PC-3 (cell line): ENCODE data around the gene CELSR2. TPM values are rescaled to one million over a fixed set of nuclear protein-coding genes. Genes with fewer than 3 reads are reported as not detected.

Source experiments
- ATAC-seq: fragments of 200-7000 bp; cut with Tn5 transposase; 2 replicates; pipeline ENCODE4 v1.9.1; 2020; ENCODE audit warnings: mild to moderate bottlenecking, moderate library complexity
- BruUV-seq: library from RNA; stranded (reverse); fragments of 400-500 nt; replicated peaks from 2 replicates; lab custom pipeline; 2021; lab: Mats Ljungman, UMichigan
- CTCF ChIA-PET: fragments of 300-600 bp; sonication (Branson Sonifier 250); formaldehyde crosslinking; loops from one replicate; lab custom pipeline; 2022; ENCODE audit warnings: antibody characterized with exemption; lab: Charles Lee
- POLR2A ChIA-PET: fragments of 300-600 bp; sonication (Branson Sonifier 250); formaldehyde crosslinking; loops from one replicate; lab custom pipeline; 2022; ENCODE audit warnings: antibody characterized with exemption; ENCODE audit not compliant: unreplicated experiment; lab: Charles Lee
- DNase-seq: peaks from one replicate; pipeline ENCODE4 v3.0.0-alpha.2; 2015
- H2AFZ ChIP-seq: fragments of 300-600 bp; sonication (generic); 2 replicates; pipeline ENCODE4 v1.6.0; 2016; ENCODE audit warnings: antibody characterized with exemption, low read length
- H3F3A ChIP-seq: fragments of 300-600 bp; sonication (generic); one replicate; pipeline ENCODE4 v1.6.0; 2017; ENCODE audit warnings: antibody characterized with exemption, low read length, control low read depth, mild to moderate bottlenecking; ENCODE audit not compliant: unreplicated experiment
- H3K27ac ChIP-seq: fragments of 300-600 bp; sonication (generic); 2 replicates; pipeline ENCODE4 v1.5.1; 2016; ENCODE audit warnings: mild to moderate bottlenecking, low read length
- H3K27me3 ChIP-seq: fragments of 300-600 bp; sonication (generic); 2 replicates; pipeline ENCODE4 v1.6.1; 2016; ENCODE audit warnings: low read length, mixed read lengths
- H3K36me3 ChIP-seq: fragments of 300-600 bp; sonication (generic); 2 replicates; pipeline ENCODE4 v1.6.1; 2016; ENCODE audit warnings: low read depth, mixed run types, low read length, mixed read lengths
- H3K4me1 ChIP-seq: fragments of 300-600 bp; sonication (generic); 2 replicates; pipeline ENCODE4 v1.5.1; 2016; ENCODE audit warnings: low read length; ENCODE audit not compliant: insufficient read depth
- H3K4me2 ChIP-seq: fragments of 300-600 bp; sonication (generic); 2 replicates; pipeline ENCODE4 v1.6.0; 2016; ENCODE audit warnings: low read length
- H3K4me3 ChIP-seq: fragments of 300-600 bp; sonication (generic); 2 replicates; pipeline ENCODE4 v1.5.1; 2016; ENCODE audit warnings: mild to moderate bottlenecking, low read length, mixed read lengths
- H3K79me2 ChIP-seq: fragments of 300-600 bp; sonication (generic); 2 replicates; pipeline ENCODE4 v1.6.1; 2017; ENCODE audit warnings: low read length, mixed read lengths
- H3K9ac ChIP-seq: fragments of 300-600 bp; sonication (generic); 2 replicates; pipeline ENCODE4 v1.6.0; 2016; ENCODE audit warnings: mild to moderate bottlenecking, low read length
- H3K9me2 ChIP-seq: fragments of 300-600 bp; sonication (generic); replicated peaks from 2 replicates; pipeline ENCODE4 v1.6.1; 2016; ENCODE audit warnings: mixed run types, low read length, mixed read lengths
- H3K9me3 ChIP-seq: fragments of 300-600 bp; sonication (generic); 2 replicates; pipeline ENCODE4 v1.6.1; 2016; ENCODE audit warnings: low read length, mixed read lengths
- H4K20me1 ChIP-seq: fragments of 300-600 bp; sonication (generic); 2 replicates; pipeline ENCODE4 v1.6.1; 2016; ENCODE audit warnings: low read length, mixed read lengths
- EZH2 ChIP-seq: fragments of 300-600 bp; sonication (generic); IDR thresholded peaks from one replicate; pipeline ENCODE4 v1.6.1; 2017; ENCODE audit warnings: antibody characterized with exemption, mild to moderate bottlenecking, low read length; ENCODE audit not compliant: unreplicated experiment
- EZH2phosphoT487 ChIP-seq: fragments of 300-600 bp; sonication (generic); IDR thresholded peaks from 2 replicates; pipeline ENCODE4 v1.6.1; 2018; ENCODE audit warnings: mild to moderate bottlenecking, antibody characterized with exemption, low read length, borderline replicate concordance
- intact Hi-C: fragments of 100-400 bp; cut with micrococcal nuclease; formaldehyde crosslinking; loops from 2 replicates; pipeline ENCODE4 v1.9.0; 2023
- total RNA-seq: library from RNA; depleted of rRNA; stranded (reverse); fragments of >200 nt; gene quantifications from 2 replicates; pipeline ENCODE4 v1.2.3, GENCODE V29; 2014
- TF ChIP-seq, protein P1 (sequence below): fragments of 300-600 bp; sonication (generic); conservative IDR thresholded peaks from 2 replicates; pipeline ENCODE4 v1.5.1; 2017; ENCODE audit warnings: antibody characterized with exemption, low read depth, mild to moderate bottlenecking, low read length

CELSR2 gene
- total RNA-seq, 1 experiment from 2014 or later = 3.6 TPM

DNA sequence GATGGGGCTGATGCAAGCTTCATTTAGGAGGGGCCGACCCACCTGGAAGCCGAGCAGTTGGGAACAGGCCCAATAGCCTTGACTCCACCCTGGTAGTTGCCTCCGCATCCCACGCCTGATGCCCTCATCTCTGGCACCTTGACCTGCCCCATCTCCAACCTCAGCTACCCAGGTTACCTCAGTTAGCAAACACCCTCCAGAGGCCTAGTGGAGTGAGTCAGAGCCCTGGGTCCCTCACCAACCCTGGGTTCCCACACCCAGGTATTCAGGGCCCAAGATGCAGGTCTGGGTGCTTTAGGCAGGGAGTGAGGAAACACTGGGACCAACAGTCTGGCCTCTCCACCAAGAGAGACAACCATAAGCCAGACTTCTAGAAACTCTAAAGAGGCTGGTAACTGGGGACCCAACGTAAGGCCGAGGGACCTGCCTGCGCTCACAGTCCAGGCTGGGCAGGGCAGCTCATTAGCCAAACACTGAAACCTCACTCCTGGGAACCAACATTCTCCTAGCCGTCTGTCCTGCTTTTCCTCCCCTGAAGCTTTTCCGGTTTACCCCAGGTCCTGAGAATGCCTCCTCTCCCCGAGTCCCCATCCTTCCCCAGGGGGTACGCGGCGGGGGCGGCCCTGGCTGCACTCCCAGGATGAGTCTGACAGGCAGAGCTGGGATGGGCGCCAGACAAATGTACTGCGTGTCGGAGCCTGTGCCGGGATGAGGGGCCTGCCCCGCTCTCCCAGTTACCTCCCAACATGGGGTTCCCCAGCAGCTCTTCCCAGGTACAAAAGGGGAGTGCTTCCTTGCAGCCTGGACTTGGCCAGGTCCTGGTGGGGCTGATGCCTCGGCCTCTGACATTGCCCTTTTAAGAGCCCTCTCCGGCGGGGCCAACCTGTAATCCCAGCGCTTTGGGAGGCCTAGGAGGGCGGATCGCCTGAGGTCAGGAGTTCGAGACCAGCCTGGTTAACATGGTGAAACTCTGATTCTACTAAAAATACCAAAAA, 8.9 kb upstream of the CELSR2 start:
- Histone ChIP-seq H3K9ac (no peak overlapping the region), H3K27ac (peak overlapping the region; percentile 66)
- CTCF ChIA-PET = interaction anchor here (0.6 to 1.1 kb wide), 2 partner anchors 39 to 158 kb away, joined by 3 to 4 read pairs; partner anchors contain the start of gene SORT1

DNA sequence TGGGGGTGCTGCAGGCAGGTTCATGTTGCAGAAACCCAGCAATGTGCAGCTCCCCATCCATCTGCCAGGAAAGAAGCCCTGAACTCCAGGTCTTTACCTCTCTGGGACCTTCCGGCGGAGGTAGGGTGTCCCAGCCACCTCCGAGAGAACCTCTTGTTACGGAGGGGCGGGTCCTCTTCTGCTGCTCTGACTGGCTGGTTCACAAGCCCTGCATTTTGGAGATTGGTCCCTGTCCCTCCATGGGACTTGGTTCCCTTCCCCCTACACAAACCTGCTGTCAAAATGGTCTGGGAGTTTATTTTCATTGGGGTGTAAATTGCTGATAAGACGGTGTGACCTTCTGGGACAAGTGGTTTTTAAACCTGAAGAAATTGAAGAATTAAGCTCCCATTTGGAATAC, 8.0 kb upstream of the CELSR2 start:
- H3K4me1 ChIP-seq = peaks cover 14% of the 10 kb centered on the region
- no peak overlapping the region for H3K27ac ChIP-seq
- H3K36me3 ChIP-seq = peaks cover 27% of the 10 kb centered on the region; the same call in 1 of the 2 replicates
- no peaks in the 10 kb centered on the region for H3F3A ChIP-seq
- no peaks in the 10 kb centered on the region for H4K20me1 ChIP-seq
- H3K9me2 ChIP-seq = no peaks in the 10 kb centered on the region
- H3K79me2 ChIP-seq = no peaks in the 10 kb centered on the region
- no peak overlapping the region for H3K4me2 ChIP-seq
- ChIA-PET POLR2A (no interaction called here), CTCF (no interaction called here)
- DNase-seq (no peak), ATAC-seq (no peak)
- H3K9ac ChIP-seq = no peak overlapping the region
- H3K9me3 ChIP-seq = no peaks in the 10 kb centered on the region
- no peak overlapping the region for H2AFZ ChIP-seq
- TF ChIP-seq, protein P1, sequence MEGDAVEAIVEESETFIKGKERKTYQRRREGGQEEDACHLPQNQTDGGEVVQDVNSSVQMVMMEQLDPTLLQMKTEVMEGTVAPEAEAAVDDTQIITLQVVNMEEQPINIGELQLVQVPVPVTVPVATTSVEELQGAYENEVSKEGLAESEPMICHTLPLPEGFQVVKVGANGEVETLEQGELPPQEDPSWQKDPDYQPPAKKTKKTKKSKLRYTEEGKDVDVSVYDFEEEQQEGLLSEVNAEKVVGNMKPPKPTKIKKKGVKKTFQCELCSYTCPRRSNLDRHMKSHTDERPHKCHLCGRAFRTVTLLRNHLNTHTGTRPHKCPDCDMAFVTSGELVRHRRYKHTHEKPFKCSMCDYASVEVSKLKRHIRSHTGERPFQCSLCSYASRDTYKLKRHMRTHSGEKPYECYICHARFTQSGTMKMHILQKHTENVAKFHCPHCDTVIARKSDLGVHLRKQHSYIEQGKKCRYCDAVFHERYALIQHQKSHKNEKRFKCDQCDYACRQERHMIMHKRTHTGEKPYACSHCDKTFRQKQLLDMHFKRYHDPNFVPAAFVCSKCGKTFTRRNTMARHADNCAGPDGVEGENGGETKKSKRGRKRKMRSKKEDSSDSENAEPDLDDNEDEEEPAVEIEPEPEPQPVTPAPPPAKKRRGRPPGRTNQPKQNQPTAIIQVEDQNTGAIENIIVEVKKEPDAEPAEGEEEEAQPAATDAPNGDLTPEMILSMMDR = no peak
- TF ChIP-seq EZH2phosphoT487 (no peak), EZH2 (no peak)
- no TSS peak for BruUV-seq
- H3K27me3 ChIP-seq = no peaks in the 10 kb centered on the region
- intact Hi-C loops = loop anchor here (1.0 kb wide), 1 partner anchor 8 kb away; the partner anchor contains the start of gene CELSR2
- H3K4me3 ChIP-seq = no peak overlapping the region

More for the DNA sequence above, 8.9 kb upstream of the CELSR2 start:
- peak overlapping the region; percentile 58 for H3K4me2 ChIP-seq
- TF ChIP-seq, protein P1 = no peak
- TF ChIP-seq EZH2 (no peak), EZH2phosphoT487 (no peak)
- intact Hi-C loops = loop anchor here (1.0 kb wide), 1 partner anchor 9 kb away; the partner anchor contains the start of gene CELSR2
- H3K79me2 ChIP-seq = no peaks in the 10 kb centered on the region
- H2AFZ ChIP-seq = 0 out of 2 replicates have a peak overlapping the region, but pooled peaks have one; percentile 31
- no peaks in the 10 kb centered on the region for H3K9me3 ChIP-seq
- H4K20me1 ChIP-seq = no peaks in the 10 kb centered on the region
- no peaks in the 10 kb centered on the region for H3K9me2 ChIP-seq
- BruUV-seq = no TSS peak
- POLR2A ChIA-PET = no interaction called here
- DNase-seq = peak; percentile 48
- no peak overlapping the region for H3K4me3 ChIP-seq
- H3K27me3 ChIP-seq = no peaks in the 10 kb centered on the region
- H3K36me3 ChIP-seq = peaks cover 36% of the 10 kb centered on the region
- H3K4me1 ChIP-seq = peaks cover 14% of the 10 kb centered on the region
- H3F3A ChIP-seq = no peaks in the 10 kb centered on the region
- ATAC-seq = peak; percentile 55
